GM15510 (cell line): ENCODE measurements around the gene PDCL2.

Experiments
- POLR2A ChIP-seq: IDR thresholded peaks from 3 replicates; pipeline ENCODE4 v1.6.1; 2011; ENCODE audit warnings: borderline replicate concordance; ENCODE audit not compliant: insufficient read length; ENCODE audit errors: extremely low read depth

Gene PDCL2

DNA sequence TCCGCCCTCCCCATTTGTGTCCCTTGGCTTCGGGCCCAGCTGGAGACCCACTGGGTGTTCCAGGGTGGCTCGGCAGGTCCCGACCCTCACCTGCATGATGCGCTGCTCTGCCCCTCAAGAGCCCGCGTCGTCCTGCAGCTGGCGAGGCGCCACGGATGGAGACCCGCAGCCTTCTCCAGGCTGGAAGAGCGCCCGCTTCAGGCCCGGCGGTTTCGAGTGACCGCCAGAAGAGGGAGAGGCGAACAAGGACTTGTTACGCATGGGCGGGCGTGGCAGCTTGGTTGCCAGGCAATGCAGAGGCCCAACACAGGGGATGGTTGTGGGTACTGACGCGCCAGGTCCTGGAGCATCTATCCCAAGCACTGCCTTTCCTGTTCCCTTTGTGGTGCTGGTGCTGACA lies at the start of gene PDCL2:
TSS of gene PDCL2 (minus strand) at position 232 of the 400 bp plus-strand sequence. CDS start at position 96, 136 bp downstream.
- TF ChIP-seq POLR2A, result no peak

DNA sequence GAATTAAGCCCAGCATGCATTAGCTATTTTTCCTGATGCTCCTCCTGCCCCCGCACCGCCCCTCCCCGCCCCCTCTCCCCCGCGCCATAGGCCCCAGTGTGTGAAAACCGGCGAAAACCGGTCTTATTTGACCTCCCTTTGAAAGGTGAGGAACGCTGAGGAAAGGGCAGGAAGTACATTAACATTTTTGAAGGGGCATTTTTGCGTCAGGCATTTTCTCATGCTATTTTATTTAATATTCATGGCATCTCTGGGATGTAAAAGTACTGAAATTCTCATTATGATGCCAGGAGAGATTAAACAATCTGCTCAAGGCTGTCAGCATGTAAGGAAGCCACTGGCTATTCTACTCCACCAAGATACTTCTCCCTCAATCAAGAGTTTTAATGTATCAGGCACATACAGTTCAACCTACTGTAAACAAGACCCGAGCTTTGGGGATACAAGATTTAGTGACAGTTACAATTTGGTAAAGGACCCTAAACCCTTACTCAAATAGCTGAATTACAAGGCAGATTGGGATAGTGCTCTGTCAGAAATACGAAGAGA lies 45.3 kb upstream of the PDCL2 start:
- no peak for TF ChIP-seq POLR2A

DNA sequence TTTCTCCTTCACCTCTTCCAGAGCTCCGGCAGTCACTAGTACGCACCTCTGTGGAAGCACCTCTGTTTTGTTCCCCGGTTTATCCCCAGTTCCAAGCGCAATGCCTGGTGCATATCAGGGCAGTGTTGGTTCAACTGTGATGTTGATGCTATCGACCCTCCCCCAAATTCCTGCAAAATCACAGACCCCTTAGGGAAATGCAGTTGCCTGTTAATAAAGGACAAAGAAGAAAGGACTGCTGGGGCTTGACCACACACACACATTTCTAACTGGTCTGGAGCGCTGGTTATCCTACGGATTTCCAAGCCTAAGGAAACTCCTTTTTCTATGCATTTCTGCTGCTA lies 44.6 kb upstream of the PDCL2 start:
- TF ChIP-seq POLR2A, result no peak

GRCh38 chr4:55635741-55636655 lies 44.0 kb upstream of the PDCL2 start, which contains the start of gene NMU:
TSS of gene NMU (minus strand) at chr4:55636298. CDS start at chr4:55636192, 106 bp downstream.
- TF ChIP-seq POLR2A, result no peak

- TF ChIP-seq POLR2A, result no peak
These were observed 43.2 kb upstream of the PDCL2 start for GRCh38 chr4:55635282-55635681.

DNA sequence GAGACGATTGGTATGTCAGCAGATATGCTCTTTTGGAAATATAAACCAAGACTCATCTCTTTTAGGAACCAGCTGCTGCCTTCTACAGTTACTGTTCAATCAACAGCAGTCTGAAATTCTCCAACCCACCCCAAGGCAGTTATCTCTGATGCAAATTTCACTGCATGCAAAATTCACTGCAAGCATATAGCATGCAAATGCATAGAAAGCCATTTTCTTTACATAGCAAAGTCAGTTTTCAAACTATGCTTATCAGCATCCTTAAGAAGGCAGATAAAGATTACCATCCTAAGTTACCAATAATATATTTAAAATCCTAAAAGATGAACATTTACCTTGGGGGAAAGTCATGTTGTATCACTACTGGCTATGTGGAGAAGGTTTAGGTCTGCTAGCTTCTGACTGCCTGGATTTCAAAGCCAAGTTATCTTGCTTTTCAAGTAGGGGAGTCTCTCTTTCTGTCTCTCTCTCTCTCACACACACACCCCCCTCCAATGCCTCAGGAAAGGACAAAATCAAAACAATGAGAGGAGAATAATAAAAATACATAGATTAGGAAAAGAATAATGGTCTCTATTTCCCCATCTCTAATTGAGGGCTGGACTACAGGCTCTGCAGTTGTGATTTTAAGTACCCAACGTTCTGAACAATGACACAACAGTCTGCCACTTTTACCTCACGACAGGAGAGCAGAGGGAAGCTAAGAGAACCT lies 42.5 kb upstream of the PDCL2 start:
- TF ChIP-seq POLR2A, result no peak

DNA sequence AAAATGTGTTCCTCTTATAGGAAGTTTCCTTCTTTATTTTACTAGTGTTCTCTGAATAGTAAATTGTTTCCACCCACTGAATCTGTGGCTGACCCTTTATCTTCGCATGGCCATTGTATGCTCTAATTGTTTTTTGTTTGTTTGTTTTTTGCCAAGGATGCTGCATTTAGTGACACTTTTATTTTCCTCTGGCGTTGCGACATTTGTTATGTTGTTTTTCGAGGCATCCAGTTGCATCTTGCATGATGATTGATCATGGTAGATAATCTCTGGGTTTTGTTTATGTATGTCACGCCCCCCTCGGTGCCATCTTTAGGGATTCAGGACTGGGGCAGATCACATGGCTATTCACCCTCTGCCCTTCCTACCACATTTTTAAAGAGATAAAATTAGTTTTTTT lies 41.9 kb upstream of the PDCL2 start:
- no peak for TF ChIP-seq POLR2A

DNA sequence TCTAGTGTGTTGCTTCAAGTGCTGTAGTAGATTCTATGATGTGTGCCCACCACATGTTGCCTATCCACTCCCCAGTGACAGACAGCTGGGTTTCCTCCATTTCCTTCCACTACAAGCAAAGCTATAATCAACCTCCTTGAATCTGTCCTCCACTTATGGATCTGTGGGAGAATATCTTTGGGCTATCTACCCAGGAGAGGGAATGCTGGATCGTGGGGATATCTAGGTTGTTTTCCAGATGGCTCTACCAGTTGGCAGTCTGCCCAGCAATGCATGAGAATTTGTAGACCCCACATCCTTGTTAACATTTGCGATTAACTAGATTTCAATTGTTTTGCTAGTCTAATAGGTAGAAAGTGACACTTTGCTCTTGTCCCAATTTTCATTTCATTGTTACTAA lies 33.8 kb upstream of the PDCL2 start:
- no peak for TF ChIP-seq POLR2A

DNA sequence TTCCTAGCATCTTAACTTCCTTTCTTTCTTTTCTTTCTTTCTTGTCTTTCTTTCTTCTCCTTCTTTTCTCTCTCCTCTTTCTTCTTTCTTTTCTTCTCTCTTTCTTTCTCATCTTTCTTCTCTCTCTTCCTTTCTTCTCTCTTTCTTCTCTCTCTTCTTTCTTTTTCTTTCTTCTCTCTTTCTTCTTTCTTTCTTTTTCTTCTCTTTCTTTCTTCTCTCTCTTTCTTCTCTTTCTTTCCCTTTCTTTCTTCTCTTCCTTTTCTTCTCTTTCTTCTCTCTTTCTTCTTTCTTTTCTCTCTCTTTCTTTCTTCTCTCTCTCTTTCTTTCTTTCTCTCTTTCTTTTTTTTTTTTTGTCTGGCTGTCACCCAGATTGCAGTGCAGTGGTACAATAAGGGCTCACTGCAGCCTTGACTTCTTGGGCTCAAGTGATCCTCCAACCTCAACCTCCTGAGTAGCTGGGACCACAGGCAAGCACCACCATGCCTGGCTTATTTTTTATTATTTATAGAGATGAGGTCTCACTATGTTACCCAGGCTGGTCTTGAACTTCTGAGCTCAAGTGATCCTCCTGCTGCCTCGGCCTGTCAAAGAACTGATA lies 26.6 kb upstream of the PDCL2 start:
- TF ChIP-seq POLR2A, result no peak

GRCh38 chr4:55617587-55618197 lies 25.6 kb upstream of the PDCL2 start:
- TF ChIP-seq POLR2A, result no peak

- TF ChIP-seq POLR2A, result no peak
These were observed 23.0 kb upstream of the PDCL2 start for GRCh38 chr4:55615008-55615407.

DNA sequence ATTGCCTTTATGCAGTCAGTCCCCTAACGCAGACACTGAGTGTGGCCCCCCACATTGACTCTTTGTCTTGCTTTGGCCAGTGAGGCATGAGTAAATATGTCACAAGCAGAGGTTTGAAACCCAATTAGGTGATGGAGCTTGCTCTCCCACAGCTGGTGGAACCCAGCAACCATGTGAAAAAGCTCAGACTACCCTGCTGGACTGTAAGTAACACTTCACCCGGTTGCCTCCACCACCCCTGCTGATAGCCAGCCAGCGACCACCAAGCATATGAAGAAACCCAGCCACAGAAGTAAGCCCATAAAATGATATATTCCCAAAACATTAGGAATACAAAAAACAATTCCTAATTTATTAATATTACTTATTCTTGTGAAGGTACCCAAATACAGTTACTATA lies 21.6 kb upstream of the PDCL2 start:
- TF ChIP-seq POLR2A, result no peak

DNA sequence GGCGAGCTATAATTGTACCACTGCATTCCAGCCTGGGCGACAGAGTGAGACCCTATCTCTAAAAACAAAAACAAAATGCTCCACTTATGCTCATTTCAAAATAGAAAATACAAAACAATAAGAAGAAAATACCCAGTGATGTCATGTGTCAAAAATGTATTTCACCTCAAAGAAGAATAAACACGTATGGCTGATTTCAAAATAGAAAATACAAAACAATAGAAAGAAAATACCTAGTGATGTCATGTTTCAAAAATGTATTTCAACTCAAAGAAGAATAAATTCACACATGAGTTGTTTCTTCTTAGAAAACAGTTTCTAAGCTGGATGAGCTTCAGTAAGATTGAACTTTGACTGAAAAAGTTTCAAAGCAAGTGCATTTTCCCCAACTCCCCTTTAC lies 20.3 kb upstream of the PDCL2 start:
- TF ChIP-seq POLR2A, result no peak

GRCh38 chr4:55611358-55612059 lies 19.5 kb upstream of the PDCL2 start:
- TF ChIP-seq POLR2A, result no peak
